WERI-Rb-1 (cell line): ENCODE data around the gene ELF4.

ENCODE experiments used
- DNase-seq: peaks from one replicate; pipeline ENCODE4 v3.0.0-alpha.2; 2020
- H3K27ac ChIP-seq: fragments of 250-450 bp; sonication (Bioruptor Pico); 2 replicates; pipeline ENCODE4 v1.5.1; 2020; ENCODE audit warnings: mild to moderate bottlenecking, moderate library complexity
- H3K27me3 ChIP-seq: fragments of 250-450 bp; sonication (Bioruptor Pico); 2 replicates; pipeline ENCODE4 v1.5.1; 2021; ENCODE audit warnings: mild to moderate bottlenecking, low read depth, moderate library complexity; ENCODE audit not compliant: insufficient read depth, severe bottlenecking
- H3K36me3 ChIP-seq: fragments of 250-450 bp; sonication (Bioruptor Pico); 2 replicates; pipeline ENCODE4 v1.5.1; 2020; ENCODE audit warnings: mild to moderate bottlenecking, moderate library complexity
- H3K4me3 ChIP-seq: 2 replicates; pipeline ENCODE4 v1.5.1; 2011; ENCODE audit warnings: low read depth, mild to moderate bottlenecking, control low read depth, low read length
- H3K9me3 ChIP-seq: fragments of 250-450 bp; sonication (Bioruptor Pico); 2 replicates; pipeline ENCODE4 v1.5.1; 2021; ENCODE audit warnings: mild to moderate bottlenecking, moderate library complexity; ENCODE audit not compliant: severe bottlenecking
- CTCF ChIP-seq: IDR thresholded peaks from 2 replicates; pipeline ENCODE4 v1.5.1; 2011; ENCODE audit warnings: low read depth, mild to moderate bottlenecking, control low read depth, inconsistent platforms, low read length

Gene ELF4

GRCh38 chrX:130145123-130145522 lies 34.8 kb upstream of the ELF4 start:
- H3K9me3 ChIP-seq = no peaks in the 10 kb centered on the region
- TF ChIP-seq CTCF = no peak
- no peak for DNase-seq
- H3K27ac ChIP-seq = no peak overlapping the region
- H3K27me3 ChIP-seq = peaks cover 3% of the 10 kb centered on the region
- H3K4me3 ChIP-seq = no peak overlapping the region
- H3K36me3 ChIP-seq = peaks cover 29% of the 10 kb centered on the region

GRCh38 chrX:130144509-130144908 lies 34.2 kb upstream of the ELF4 start:
- H3K27me3 ChIP-seq = peaks cover 2% of the 10 kb centered on the region
- no peak for DNase-seq
- H3K27ac ChIP-seq = no peak overlapping the region
- H3K36me3 ChIP-seq = peaks cover 29% of the 10 kb centered on the region
- H3K4me3 ChIP-seq = no peak overlapping the region
- TF ChIP-seq CTCF = no peak
- no peaks in the 10 kb centered on the region for H3K9me3 ChIP-seq

- H3K27me3 ChIP-seq = peaks cover 2% of the 10 kb centered on the region
- H3K4me3 ChIP-seq = no peak overlapping the region
- H3K9me3 ChIP-seq = no peaks in the 10 kb centered on the region
- no peak for DNase-seq
- peaks cover 14% of the 10 kb centered on the region; the same call in 1 of the 2 replicates for H3K36me3 ChIP-seq
- TF ChIP-seq CTCF = no peak
- H3K27ac ChIP-seq = no peak overlapping the region
These were observed 29.3 kb upstream of the ELF4 start for GRCh38 chrX:130139474-130140201.

- no peak for DNase-seq
- TF ChIP-seq CTCF = no peak
- Histone ChIP-seq H3K27ac (no peak overlapping the region), H3K9me3 (no peaks in the 10 kb centered on the region), H3K27me3 (peaks cover 2% of the 10 kb centered on the region), H3K4me3 (no peak overlapping the region), H3K36me3 (peaks cover 4% of the 10 kb centered on the region; the same call in 1 of the 2 replicates)
These were observed 26.7 kb upstream of the ELF4 start for GRCh38 chrX:130136961-130137360.

GRCh38 chrX:130136496-130136895 lies 26.2 kb upstream of the ELF4 start:
- no peak for TF ChIP-seq CTCF
- Histone ChIP-seq H3K27me3 (peaks cover 3% of the 10 kb centered on the region), H3K27ac (no peak overlapping the region), H3K4me3 (no peak overlapping the region), H3K36me3 (peaks cover 6% of the 10 kb centered on the region; the same call in 1 of the 2 replicates), H3K9me3 (no peaks in the 10 kb centered on the region)
- no peak for DNase-seq

- Histone ChIP-seq H3K36me3 (peaks cover 19% of the 10 kb centered on the region), H3K27ac (no peak overlapping the region), H3K9me3 (no peaks in the 10 kb centered on the region), H3K27me3 (peaks cover 9% of the 10 kb centered on the region), H3K4me3 (no peak overlapping the region)
- no peak for TF ChIP-seq CTCF
- no peak for DNase-seq
These were observed 20.7 kb upstream of the ELF4 start for GRCh38 chrX:130130990-130131389.
